Mesenchymal stem cell (in vitro differentiated cells and primary cell): ENCODE data around the gene NAIF1.
A peak's percentile ranks its signal among the peaks of the same experiment; 100 is the strongest.

ENCODE experiments used
- DNase-seq: peaks from one replicate; pipeline ENCODE4 v3.0.0-alpha.2; 2013
- H2AFZ ChIP-seq: one replicate; pipeline ENCODE4 v1.6.1; 2013; ENCODE audit warnings: low read depth, mild to moderate bottlenecking, control low read depth, inconsistent platforms, low read length, moderate library complexity
- H2AK5ac ChIP-seq: 2 replicates; pipeline ENCODE4 v1.6.1; 2013; ENCODE audit warnings: low read length, moderate library complexity, mild to moderate bottlenecking, inconsistent platforms; ENCODE audit not compliant: severe bottlenecking
- H2BK120ac ChIP-seq: one replicate; pipeline ENCODE4 v1.6.1; 2013; ENCODE audit warnings: low read depth, mild to moderate bottlenecking, inconsistent platforms, low read length, moderate library complexity
- H2BK12ac ChIP-seq, 2 experiments: one replicate each; pipeline ENCODE4 v1.6.1; 2013; ENCODE audit warnings: inconsistent platforms in 2 of 2, low read length in 2 of 2, mild to moderate bottlenecking in 2 of 2, moderate library complexity in 2 of 2, control low read depth in 1 of 2
- H2BK15ac ChIP-seq: one replicate; pipeline ENCODE4 v1.6.1; 2013; ENCODE audit warnings: mild to moderate bottlenecking, low read depth, inconsistent platforms; ENCODE audit not compliant: poor library complexity, severe bottlenecking
- H2BK5ac ChIP-seq: 2 replicates; pipeline ENCODE4 v1.6.1; 2013; ENCODE audit warnings: low read depth, mild to moderate bottlenecking, low read length, control low read depth, inconsistent platforms; ENCODE audit not compliant: poor library complexity, severe bottlenecking
- H3K14ac ChIP-seq, 2 experiments: one replicate each; pipeline ENCODE4 v1.6.1; 2013; ENCODE audit warnings: inconsistent platforms in 2 of 2, low read length in 2 of 2, control low read depth in 1 of 2, mild to moderate bottlenecking in 1 of 2, moderate library complexity in 1 of 2
- H3K18ac ChIP-seq, 2 experiments: one replicate each; pipeline ENCODE4 v1.6.1; 2013; ENCODE audit warnings: inconsistent platforms in 2 of 2, low read length in 2 of 2, control low read depth in 1 of 2, low read depth in 1 of 2, mild to moderate bottlenecking in 1 of 2
- H3K23ac ChIP-seq, 2 experiments: one replicate each; pipeline ENCODE4 v1.6.1; 2013; ENCODE audit warnings: inconsistent platforms in 2 of 2, low read length in 2 of 2, mild to moderate bottlenecking in 2 of 2, moderate library complexity in 2 of 2, control low read depth in 1 of 2
- H3K27ac ChIP-seq: 2 replicates; pipeline ENCODE4 v1.5.1; 2013; ENCODE audit warnings: mild to moderate bottlenecking, moderate library complexity, low read length, control low read depth, inconsistent platforms; ENCODE audit not compliant: poor library complexity, severe bottlenecking
- H3K27me3 ChIP-seq, 2 experiments: 2 replicates each; pipeline versions ENCODE4 v1.6.1 to v1.7.0; 2013; ENCODE audit warnings: low read length in 2 of 2, mild to moderate bottlenecking in 2 of 2, moderate library complexity in 2 of 2, control low read depth in 1 of 2, inconsistent platforms in 1 of 2; ENCODE audit not compliant: control insufficient read depth in 1 of 2, insufficient read depth in 1 of 2
- H3K36me3 ChIP-seq, 2 experiments: 2 replicates each; pipeline versions ENCODE4 v1.6.1 to v1.7.0; 2013; ENCODE audit warnings: low read length in 2 of 2, control low read depth in 1 of 2, inconsistent platforms in 1 of 2, low read depth in 1 of 2, mild to moderate bottlenecking in 1 of 2; ENCODE audit not compliant: insufficient read depth in 2 of 2, control insufficient read depth in 1 of 2
- H3K4ac ChIP-seq, 2 experiments: one replicate each; pipeline ENCODE4 v1.6.1; 2013; ENCODE audit warnings: inconsistent platforms in 2 of 2, low read length in 2 of 2, mild to moderate bottlenecking in 2 of 2, moderate library complexity in 2 of 2, control low read depth in 1 of 2, low read depth in 1 of 2
- H3K4me1 ChIP-seq: 2 replicates; pipeline ENCODE4 v1.6.1; 2013; ENCODE audit warnings: low read depth, low read length, control low read depth; ENCODE audit not compliant: control insufficient read depth, insufficient read depth
- H3K4me2 ChIP-seq: 2 replicates; pipeline ENCODE4 v1.6.1; 2013; ENCODE audit warnings: low read length, mild to moderate bottlenecking, inconsistent platforms; ENCODE audit not compliant: poor library complexity, severe bottlenecking
- H3K4me3 ChIP-seq, 2 experiments: 2 replicates each; pipeline versions ENCODE4 v1.5.1 to v1.7.0; 2013; ENCODE audit warnings: low read length in 2 of 2, mild to moderate bottlenecking in 2 of 2, control low read depth in 1 of 2, low read depth in 1 of 2; ENCODE audit not compliant: insufficient read depth in 1 of 2
- H3K79me1 ChIP-seq: replicated peaks from 2 replicates; pipeline ENCODE4 v1.6.1; 2013; ENCODE audit warnings: mild to moderate bottlenecking, control low read depth, low read length, inconsistent platforms; ENCODE audit not compliant: poor library complexity, severe bottlenecking
- H3K9ac ChIP-seq: 2 replicates; pipeline ENCODE4 v1.7.0; 2013; ENCODE audit warnings: mild to moderate bottlenecking, low read length, moderate library complexity
- H3K9me3 ChIP-seq: 2 replicates; pipeline ENCODE4 v1.7.0; 2013; ENCODE audit warnings: mild to moderate bottlenecking, low read length; ENCODE audit not compliant: control insufficient read depth
- H4K8ac ChIP-seq: one replicate; pipeline ENCODE4 v1.6.1; 2013; ENCODE audit warnings: inconsistent platforms, mild to moderate bottlenecking, low read length, moderate library complexity
- H4K91ac ChIP-seq: one replicate; pipeline ENCODE4 v1.6.1; 2013; ENCODE audit warnings: mild to moderate bottlenecking, low read length, inconsistent platforms
- WGBS: methylation state at CpG from one replicate; pipeline ENCODE4 v1.1.7; 2013; ENCODE audit warnings: mixed read lengths; 5-methylcytosine and 5-hydroxymethylcytosine counted together

Gene NAIF1

DNA sequence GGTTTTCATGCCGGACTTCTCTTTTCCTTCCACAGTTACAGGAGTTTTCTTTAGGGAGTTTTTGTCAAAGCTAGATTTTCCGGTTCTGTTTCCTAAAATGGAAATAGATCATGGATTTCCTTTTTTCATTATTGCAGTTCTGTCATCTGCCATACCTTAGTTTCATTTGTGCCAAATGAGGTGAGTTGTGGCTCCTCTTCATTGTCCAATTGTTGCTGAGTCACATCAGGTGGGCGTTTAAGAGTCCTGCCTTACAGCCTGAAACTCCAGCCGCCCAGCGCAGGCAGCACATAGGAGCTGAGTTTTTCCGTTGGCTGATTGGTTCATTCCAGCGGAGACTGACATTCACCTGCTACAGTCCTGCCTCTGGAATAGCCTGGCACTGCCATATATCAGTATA is 15.0 kb upstream of the NAIF1 start:
- Histone ChIP-seq H3K4me2 (no peak overlapping the region), H3K36me3 (peaks cover 0 to 6% of the 10 kb centered on the region in 2 experiments), H3K4me3 (no peak overlapping the region), H2BK12ac (peak overlapping the region in 1 of 2 experiments; percentile 86), H2BK15ac (no peak overlapping the region), H3K79me1 (peaks cover 13% of the 10 kb centered on the region), H3K9me3 (no peaks in the 10 kb centered on the region), H4K91ac (no peak overlapping the region), H2BK120ac (no peak overlapping the region), H4K8ac (no peak overlapping the region), H3K18ac (peak overlapping the region in 1 of 2 experiments; percentile 61), H3K14ac (no peak overlapping the region), H3K27me3 (no peaks in the 10 kb centered on the region), H3K27ac (peak overlapping the region; percentile 97), H2AK5ac (peak overlapping the region; percentile 2), H3K9ac (peak overlapping the region; percentile 86), H3K4ac (peak overlapping the region in 1 of 2 experiments; percentile 54), H2BK5ac (no peak overlapping the region), H2AFZ (no peak overlapping the region), H3K23ac (no peak overlapping the region), H3K4me1 (peaks cover 18% of the 10 kb centered on the region)
- no peak for DNase-seq
- WGBS: 83% methylated on average over 6 of the region's 7 CpGs

DNA sequence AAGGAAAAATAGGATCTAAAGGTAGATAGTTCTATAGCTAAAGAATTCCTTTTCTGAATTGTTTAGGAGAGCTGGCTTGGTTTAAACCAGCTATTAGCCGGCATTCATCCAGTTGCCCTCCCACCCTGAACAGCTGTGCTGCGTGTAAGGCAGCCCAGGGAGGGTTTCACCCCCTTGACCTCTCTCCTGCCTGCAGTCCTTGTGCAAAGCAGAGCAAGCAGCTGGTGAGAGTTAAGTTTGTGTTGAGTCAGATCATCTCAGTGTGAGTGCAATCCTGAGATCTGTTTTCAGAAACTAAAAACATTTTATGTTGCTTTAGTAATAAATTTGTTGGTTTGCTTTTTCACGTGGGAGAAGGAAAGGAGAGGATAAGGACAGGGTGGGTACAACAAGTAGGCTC is 13.9 kb upstream of the NAIF1 start:
- Histone ChIP-seq H3K4me1 (peaks cover 18% of the 10 kb centered on the region), H3K23ac (no peak overlapping the region), H3K4ac (peak overlapping the region in 1 of 2 experiments; percentile 86), H3K79me1 (peaks cover 16% of the 10 kb centered on the region), H2AFZ (no peak overlapping the region), H3K27ac (peak overlapping the region; percentile 97), H3K18ac (peak overlapping the region; percentile 5 to 76), H2BK5ac (no peak overlapping the region), H3K4me3 (peak overlapping the region in 1 of 2 experiments; percentile 62), H4K8ac (no peak overlapping the region), H2BK12ac (peak overlapping the region in 1 of 2 experiments; percentile 28), H3K4me2 (peak overlapping the region; percentile 33), H3K14ac (no peak overlapping the region), H3K9me3 (no peaks in the 10 kb centered on the region), H4K91ac (no peak overlapping the region), H3K9ac (peak overlapping the region; percentile 86), H3K27me3 (no peaks in the 10 kb centered on the region), H2AK5ac (no peak overlapping the region), H2BK15ac (no peak overlapping the region), H3K36me3 (peaks cover 0 to 3% of the 10 kb centered on the region in 2 experiments), H2BK120ac (no peak overlapping the region)
- DNase-seq: peak; percentile 98
- WGBS: 0% methylated on average over 3 of the region's 3 CpGs

DNA sequence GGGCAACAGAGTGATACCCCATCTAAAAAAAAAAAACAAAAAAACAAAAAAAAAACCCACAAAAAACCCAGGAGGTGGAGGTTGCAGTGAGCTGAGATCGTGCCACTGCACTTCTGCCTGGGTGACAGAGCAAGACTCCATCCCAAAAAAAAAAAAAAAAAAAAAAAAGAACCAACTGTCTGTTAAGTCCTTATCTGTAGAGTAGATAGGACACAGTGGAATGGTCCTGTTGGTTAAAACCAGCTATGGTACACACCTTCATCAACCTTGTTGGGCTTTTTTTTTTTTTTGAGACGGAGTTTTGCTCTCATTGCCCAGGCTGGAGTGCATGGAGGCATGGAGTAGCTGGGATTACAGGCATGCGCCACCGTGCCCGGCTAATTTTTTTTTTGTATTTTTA is 13.1 kb upstream of the NAIF1 start:
- Histone ChIP-seq H4K8ac (no peak overlapping the region), H3K27me3 (no peaks in the 10 kb centered on the region), H3K4me1 (peaks cover 18% of the 10 kb centered on the region), H3K9ac (peak overlapping the region; percentile 86), H3K9me3 (no peaks in the 10 kb centered on the region), H2BK15ac (no peak overlapping the region), H3K27ac (peak overlapping the region; percentile 97), H2AFZ (no peak overlapping the region), H2BK12ac (no peak overlapping the region), H3K4me2 (no peak overlapping the region), H2BK120ac (peak overlapping the region; percentile 49), H2AK5ac (no peak overlapping the region), H3K4me3 (no peak overlapping the region), H3K23ac (no peak overlapping the region), H2BK5ac (no peak overlapping the region), H3K4ac (peak overlapping the region in 1 of 2 experiments; percentile 8), H3K79me1 (peaks cover 13% of the 10 kb centered on the region), H3K18ac (no peak overlapping the region), H4K91ac (no peak overlapping the region), H3K14ac (no peak overlapping the region), H3K36me3 (no peaks in the 10 kb centered on the region)
- no peak for DNase-seq
- no CpG with 5 or more reads among the region's 5 CpGs for WGBS

DNA sequence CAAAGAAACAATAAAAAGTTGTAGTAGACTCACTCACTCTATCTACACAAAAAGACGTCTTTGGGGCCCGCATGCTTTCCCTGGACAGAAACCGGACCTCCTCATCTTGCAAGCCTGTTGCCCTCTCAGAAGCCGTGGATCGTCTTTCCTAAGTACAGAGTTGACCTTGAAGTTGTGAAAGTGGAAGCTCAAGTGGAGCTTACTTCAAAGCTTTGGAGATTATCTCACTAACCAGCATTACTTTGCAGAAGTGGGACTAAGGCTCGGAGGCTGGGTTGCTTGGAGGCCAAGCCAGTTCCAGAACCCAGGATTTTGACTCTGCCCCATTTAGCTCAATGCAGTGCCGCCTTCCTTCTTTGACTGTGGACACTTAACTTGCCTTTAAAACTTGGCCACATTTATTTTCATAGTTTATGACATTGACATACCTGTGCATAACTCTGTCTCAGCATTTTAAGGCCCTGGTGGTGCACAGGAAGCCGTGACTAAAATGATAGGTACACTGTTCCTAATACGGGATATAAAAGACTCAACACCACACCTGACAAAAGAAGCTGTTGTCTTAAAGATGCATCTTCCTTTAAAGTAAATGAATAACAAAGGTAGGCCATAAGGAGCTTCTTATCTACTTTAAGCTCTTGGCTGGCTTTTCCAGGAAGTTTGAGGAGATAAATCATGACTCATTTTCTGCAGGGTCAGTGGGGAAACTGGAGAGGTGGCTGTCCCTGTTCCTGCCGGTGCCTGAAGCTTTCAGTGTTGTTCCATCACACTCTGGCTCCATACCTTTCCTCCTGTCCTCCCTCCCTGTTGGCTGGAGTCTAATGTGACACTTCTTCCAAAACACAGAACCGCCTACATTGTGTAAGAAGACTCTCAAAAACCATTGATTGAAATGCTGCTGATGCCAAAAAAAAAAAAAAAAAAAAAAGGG is 11.6 kb upstream of the NAIF1 start:
- no peak overlapping the region for H2AK5ac ChIP-seq
- WGBS: 53% methylated on average over 10 of the region's 11 CpGs
- no peaks in the 10 kb centered on the region for H3K27me3 ChIP-seq
- H3K4ac ChIP-seq: peak overlapping the region in 1 of 2 experiments; percentile 47
- no peak overlapping the region for H3K4me3 ChIP-seq
- no peak overlapping the region for H2BK5ac ChIP-seq
- DNase-seq: peak; percentile 88
- no peak overlapping the region for H2BK120ac ChIP-seq
- peak overlapping the region; percentile 37 for H3K27ac ChIP-seq
- H3K4me1 ChIP-seq: peaks cover 18% of the 10 kb centered on the region
- no peak overlapping the region for H3K9ac ChIP-seq
- H3K79me1 ChIP-seq: peaks cover 15% of the 10 kb centered on the region
- H3K4me2 ChIP-seq: no peak overlapping the region
- no peak overlapping the region for H2AFZ ChIP-seq
- H4K8ac ChIP-seq: no peak overlapping the region
- no peak overlapping the region for H3K14ac ChIP-seq
- peak overlapping the region; percentile 14 for H4K91ac ChIP-seq
- no peak overlapping the region for H3K23ac ChIP-seq
- peaks cover 0 to 2% of the 10 kb centered on the region in 2 experiments for H3K36me3 ChIP-seq
- H3K18ac ChIP-seq: peak overlapping the region; percentile 46 to 70
- no peaks in the 10 kb centered on the region for H3K9me3 ChIP-seq
- H2BK15ac ChIP-seq: no peak overlapping the region
- peak overlapping the region in 1 of 2 experiments; percentile 14 for H2BK12ac ChIP-seq
